OCI-LY3 (cell line): Measurements from ENCODE around the gene LBX2.

Source experiments
- H2AFZ ChIP-seq: fragments of 200-600, 300-600 bp; shearing (Covaris generic); 2 replicates; pipeline ENCODE4 v1.6.0; 2014; ENCODE audit warnings: antibody characterized with exemption, low read depth, low read length
- H3K27ac ChIP-seq: fragments of 200-600, 300-600 bp; sonication (generic); 2 replicates; pipeline ENCODE4 v1.5.1; 2014; ENCODE audit warnings: mild to moderate bottlenecking, low read length, moderate library complexity, mixed read lengths
- H3K27me3 ChIP-seq: fragments of 200-600, 300-600 bp; sonication (generic); 2 replicates; pipeline ENCODE4 v1.6.1; 2014; ENCODE audit warnings: low read depth, low read length, mixed read lengths
- H3K36me3 ChIP-seq: fragments of 200-600, 300-600 bp; sonication (generic); replicated peaks from 2 replicates; pipeline ENCODE3; 2014; ENCODE audit warnings: low read depth, low read length, mixed read lengths
- H3K4me1 ChIP-seq: fragments of 300-600, 200-600 bp; sonication (generic); 2 replicates; pipeline ENCODE4 v1.6.1; 2014; ENCODE audit warnings: low read length, mixed read lengths
- H3K4me2 ChIP-seq: fragments of 200-600, 300-600 bp; sonication (generic); 2 replicates; pipeline ENCODE4 v1.6.1; 2014; ENCODE audit warnings: low read length, mixed read lengths
- H3K4me3 ChIP-seq: fragments of 300-600, 200-600 bp; sonication (generic); 2 replicates; pipeline ENCODE4 v1.5.1; 2014; ENCODE audit warnings: antibody characterized with exemption, mild to moderate bottlenecking, low read length, moderate library complexity
- H3K79me2 ChIP-seq: fragments of 300-600, 200-600 bp; shearing (Covaris generic); 2 replicates; pipeline ENCODE4 v1.6.1; 2014; ENCODE audit warnings: mild to moderate bottlenecking, low read length, mixed read lengths
- H3K9ac ChIP-seq: fragments of 300-600, 200-600 bp; shearing (Covaris generic); 2 replicates; pipeline ENCODE4 v1.6.0; 2014; ENCODE audit warnings: mild to moderate bottlenecking, low read length, moderate library complexity
- H3K9me3 ChIP-seq: fragments of 200-600, 300-600 bp; shearing (Covaris generic); 2 replicates; pipeline ENCODE4 v1.6.1; 2014; ENCODE audit warnings: low read length, mixed read lengths; ENCODE audit not compliant: insufficient read depth
- H4K20me1 ChIP-seq: fragments of 200-600, 300-600 bp; sonication (generic); 2 replicates; pipeline ENCODE4 v1.6.1; 2016; ENCODE audit warnings: low read length, mixed read lengths; ENCODE audit not compliant: insufficient read depth
- CTCF ChIP-seq: fragments of 200-600, 300-600 bp; sonication (generic); IDR thresholded peaks from 2 replicates; pipeline ENCODE4 v1.5.1; 2014; ENCODE audit warnings: antibody characterized with exemption, low read length, low read depth
- EZH2phosphoT487 ChIP-seq: fragments of 200-600 bp; shearing (Covaris generic); IDR thresholded peaks from 2 replicates; pipeline ENCODE4 v1.6.1; 2018; ENCODE audit warnings: antibody characterized with exemption, mixed run types, low read depth

LBX2 gene

GRCh38 chr2:74474899-74475298 lies 24.5 kb downstream of the LBX2 start:
- Histone ChIP-seq H3K27ac (no peak overlapping the region), H3K79me2 (peaks cover 10% of the 10 kb centered on the region), H3K4me2 (no peak overlapping the region), H3K9me3 (no peaks in the 10 kb centered on the region), H2AFZ (no peak overlapping the region), H4K20me1 (no peaks in the 10 kb centered on the region), H3K4me1 (peaks cover 11% of the 10 kb centered on the region), H3K9ac (no peak overlapping the region), H3K36me3 (peaks cover 20% of the 10 kb centered on the region), H3K4me3 (no peak overlapping the region), H3K27me3 (no peaks in the 10 kb centered on the region)
- TF ChIP-seq EZH2phosphoT487 (no peak), CTCF (peak; percentile 31)

- Histone ChIP-seq H3K36me3 (peaks cover 20% of the 10 kb centered on the region), H3K9me3 (no peaks in the 10 kb centered on the region), H3K4me1 (peaks cover 11% of the 10 kb centered on the region), H4K20me1 (no peaks in the 10 kb centered on the region), H2AFZ (no peak overlapping the region), H3K79me2 (peaks cover 10% of the 10 kb centered on the region), H3K9ac (no peak overlapping the region), H3K4me2 (no peak overlapping the region), H3K27ac (no peak overlapping the region), H3K4me3 (no peak overlapping the region), H3K27me3 (no peaks in the 10 kb centered on the region)
- no peak for TF ChIP-seq EZH2phosphoT487
- TF ChIP-seq CTCF, result no peak
Measured at GRCh38 chr2:74474481-74474880, 24.9 kb downstream of the LBX2 start.

GRCh38 chr2:74472945-74473258 lies 26.5 kb downstream of the LBX2 start:
- H3K4me1 ChIP-seq, result peaks cover 11% of the 10 kb centered on the region
- no peaks in the 10 kb centered on the region for H3K9me3 ChIP-seq
- peak overlapping the region; percentile 81 for H3K4me3 ChIP-seq
- H3K79me2 ChIP-seq, result peaks cover 10% of the 10 kb centered on the region
- H3K4me2 ChIP-seq, result peak overlapping the region; percentile 80
- peak overlapping the region; percentile 12; the same call in 1 of the 2 replicates for H2AFZ ChIP-seq
- H3K36me3 ChIP-seq, result peaks cover 20% of the 10 kb centered on the region
- no peaks in the 10 kb centered on the region for H4K20me1 ChIP-seq
- peak overlapping the region; percentile 81 for H3K9ac ChIP-seq
- TF ChIP-seq CTCF (no peak), EZH2phosphoT487 (no peak)
- peak overlapping the region; percentile 84 for H3K27ac ChIP-seq
- H3K27me3 ChIP-seq, result no peaks in the 10 kb centered on the region

- H3K27ac ChIP-seq, result peak within 1 kb of the TSS; percentile 84
- H3K36me3 ChIP-seq, result peaks cover 16% of the 10 kb centered on the region
- H3K4me3 ChIP-seq, result peak within 1 kb of the TSS; percentile 81
- no peak for TF ChIP-seq CTCF
- no peak for TF ChIP-seq EZH2phosphoT487
- peaks cover 11% of the 10 kb centered on the region for H3K4me1 ChIP-seq
- H3K4me2 ChIP-seq, result peak within 1 kb of the TSS; percentile 80
- H3K9me3 ChIP-seq, result no peaks in the 10 kb centered on the region
- H3K9ac ChIP-seq, result peak within 1 kb of the TSS; percentile 81
- H3K79me2 ChIP-seq, result peaks cover 10% of the 10 kb centered on the region
- peak within 1 kb of the TSS; percentile 23; the same call in 1 of the 2 replicates for H2AFZ ChIP-seq
- H4K20me1 ChIP-seq, result no peaks in the 10 kb centered on the region
- no peaks in the 10 kb centered on the region for H3K27me3 ChIP-seq
Measured at GRCh38 chr2:74472086-74472944, 27.1 kb downstream of the LBX2 start, which contains the start of gene MRPL53. Gene MRPL53 (minus strand): TSS chr2:74472680. CDS start chr2:74472660, 20 bp downstream.
